Uterus (tissue), 2 donors: ENCODE measurements around the gene TMED8.

Experiments used
- POLR2A ChIP-seq, 2 donors: fragments of 450-650 bp; IDR thresholded peaks; one replicate each; pipeline ENCODE4 v1.6.1; 2016; ENCODE audit warnings: antibody characterized with exemption in 2 of 2, mild to moderate bottlenecking in 1 of 2, moderate library complexity in 1 of 2
- TF ChIP-seq, protein P1 (sequence below), 4 experiments: fragments of 200-600 bp in 2 of 4; fragments of 450-650 bp in 2 of 4; sonication (generic) in 2 of 4; IDR thresholded peaks; one replicate each; pipeline ENCODE4 v1.5.1; 2016 to 2019; ENCODE audit warnings: antibody characterized with exemption in 4 of 4, mild to moderate bottlenecking in 2 of 4, moderate library complexity in 1 of 4

DNA sequence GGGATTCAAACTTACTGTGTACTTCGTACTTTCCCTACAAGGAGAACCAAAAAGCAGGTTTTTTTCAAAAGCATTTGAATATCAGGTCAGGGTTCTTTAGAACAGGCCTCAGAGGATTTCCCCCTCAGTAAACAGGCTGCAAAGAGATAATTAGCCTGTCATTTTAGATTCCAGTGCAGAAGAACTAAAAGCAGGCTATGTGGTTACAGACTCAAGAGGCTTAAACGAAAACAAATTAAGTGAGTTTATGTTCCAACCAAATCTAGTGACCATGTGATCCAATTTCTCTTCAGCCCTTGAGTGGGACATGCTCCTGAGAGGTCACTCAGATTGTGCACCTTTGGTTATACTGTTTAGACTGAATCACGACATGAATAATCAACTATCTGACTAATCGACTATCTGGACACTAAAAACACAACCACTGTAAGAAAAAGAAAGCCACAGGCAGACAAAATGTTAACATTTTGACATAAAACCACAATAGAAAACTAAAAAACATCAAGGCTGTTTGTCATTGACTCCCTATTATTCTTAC is 4.5 kb downstream of the TMED8 start:
- TF ChIP-seq, protein P1, sequence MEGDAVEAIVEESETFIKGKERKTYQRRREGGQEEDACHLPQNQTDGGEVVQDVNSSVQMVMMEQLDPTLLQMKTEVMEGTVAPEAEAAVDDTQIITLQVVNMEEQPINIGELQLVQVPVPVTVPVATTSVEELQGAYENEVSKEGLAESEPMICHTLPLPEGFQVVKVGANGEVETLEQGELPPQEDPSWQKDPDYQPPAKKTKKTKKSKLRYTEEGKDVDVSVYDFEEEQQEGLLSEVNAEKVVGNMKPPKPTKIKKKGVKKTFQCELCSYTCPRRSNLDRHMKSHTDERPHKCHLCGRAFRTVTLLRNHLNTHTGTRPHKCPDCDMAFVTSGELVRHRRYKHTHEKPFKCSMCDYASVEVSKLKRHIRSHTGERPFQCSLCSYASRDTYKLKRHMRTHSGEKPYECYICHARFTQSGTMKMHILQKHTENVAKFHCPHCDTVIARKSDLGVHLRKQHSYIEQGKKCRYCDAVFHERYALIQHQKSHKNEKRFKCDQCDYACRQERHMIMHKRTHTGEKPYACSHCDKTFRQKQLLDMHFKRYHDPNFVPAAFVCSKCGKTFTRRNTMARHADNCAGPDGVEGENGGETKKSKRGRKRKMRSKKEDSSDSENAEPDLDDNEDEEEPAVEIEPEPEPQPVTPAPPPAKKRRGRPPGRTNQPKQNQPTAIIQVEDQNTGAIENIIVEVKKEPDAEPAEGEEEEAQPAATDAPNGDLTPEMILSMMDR (IDR thresholded peaks at IDR 0.05), result no peak
- TF ChIP-seq POLR2A (IDR thresholded peaks at IDR 0.05), result no peak
